GM19035 (cell line): ENCODE measurements around the gene OLAH.

ENCODE experiments used
- ATAC-seq: cut with Tn5 transposase; IDR thresholded peaks from one replicate; pipeline ENCODE4 v1.9.1; 2021; ENCODE audit not compliant: unreplicated experiment

OLAH gene

DNA sequence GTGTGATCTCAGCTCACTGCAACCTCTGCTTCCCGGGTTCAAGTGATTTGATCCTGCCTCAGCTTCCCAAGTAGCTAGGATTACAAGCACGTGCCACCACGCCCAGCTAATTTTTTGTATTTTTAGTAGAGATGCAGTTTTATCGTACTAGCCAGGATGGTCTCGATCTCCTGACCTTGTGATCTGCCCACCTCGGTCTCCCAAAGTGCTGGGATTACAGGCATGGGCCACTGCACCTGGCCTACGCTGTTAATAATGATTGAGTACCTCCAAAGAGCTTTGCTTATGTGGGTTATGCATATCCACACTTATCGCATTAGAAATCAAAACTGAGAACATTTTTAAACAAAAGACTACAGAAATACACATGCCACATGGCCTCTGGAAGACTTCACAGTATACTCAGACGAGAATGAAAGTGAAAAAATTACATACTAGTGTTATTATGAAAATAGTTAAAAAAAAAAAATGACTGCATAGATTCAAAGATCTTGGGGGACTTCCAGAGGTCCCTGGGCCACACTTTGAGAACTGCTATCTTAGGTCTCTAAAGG is 78.8 kb downstream of the OLAH start:
- ATAC-seq: peak; percentile 90
